HG02884 (cell line): Measurements from ENCODE around the gene XCL2.

Experiments
- ATAC-seq: cut with Tn5 transposase; IDR thresholded peaks from one replicate; pipeline ENCODE4 v1.9.1; 2021; ENCODE audit warnings: mild to moderate bottlenecking, moderate library complexity; ENCODE audit not compliant: unreplicated experiment

Gene XCL2

GRCh38 chr1:168518201-168518689 is 25.6 kb downstream of the XCL2 start:
- no peak for ATAC-seq

GRCh38 chr1:168514455-168514854 is 29.3 kb downstream of the XCL2 start:
- ATAC-seq = no peak

GRCh38 chr1:168513656-168514404 is 30.0 kb downstream of the XCL2 start:
- ATAC-seq = no peak

GRCh38 chr1:168512864-168513595 is 30.8 kb downstream of the XCL2 start:
- no peak for ATAC-seq

GRCh38 chr1:168509875-168510791 is 33.7 kb downstream of the XCL2 start:
- ATAC-seq = peak; percentile 76

- ATAC-seq = no peak
Observed at GRCh38 chr1:168509210-168509609, 34.6 kb downstream of the XCL2 start.

GRCh38 chr1:168507828-168508227 is 36.0 kb downstream of the XCL2 start:
- no peak for ATAC-seq

GRCh38 chr1:168507231-168507630 is 36.6 kb downstream of the XCL2 start:
- no peak for ATAC-seq

GRCh38 chr1:168506204-168506819 is 37.5 kb downstream of the XCL2 start:
- ATAC-seq = no peak

GRCh38 chr1:168505006-168505405 is 38.8 kb downstream of the XCL2 start:
- ATAC-seq = no peak

GRCh38 chr1:168504064-168504837 is 39.5 kb downstream of the XCL2 start:
- ATAC-seq = peak; percentile 81

GRCh38 chr1:168499688-168500049 is 44.1 kb downstream of the XCL2 start:
- no peak for ATAC-seq

GRCh38 chr1:168498956-168499687 is 44.7 kb downstream of the XCL2 start:
- ATAC-seq = no peak

- no peak for ATAC-seq
Observed at GRCh38 chr1:168498159-168498631, 45.6 kb downstream of the XCL2 start.

GRCh38 chr1:168497376-168497950 is 46.3 kb downstream of the XCL2 start:
- no peak for ATAC-seq

GRCh38 chr1:168491527-168492164 is 52.2 kb downstream of the XCL2 start:
- ATAC-seq = no peak
